Peyer's patch (tissue), 4 donors: ENCODE measurements around the gene SLC12A9.

Experiments used
- CTCF ChIP-seq, 6 experiments: fragments of 450-650 bp in 4 of 6; fragments of 200-600 bp in 2 of 6; sonication (generic) in 1 of 6; IDR thresholded peaks; one replicate each; pipeline ENCODE4 v1.5.1; 2017 to 2019; ENCODE audit warnings: antibody characterized with exemption in 6 of 6, mild to moderate bottlenecking in 3 of 6, moderate library complexity in 1 of 6
- POLR2A ChIP-seq, 2 donors: fragments of 450-650 bp; IDR thresholded peaks; one replicate each; pipeline ENCODE4 v1.5.1; 2017; ENCODE audit warnings: antibody characterized with exemption in 2 of 2, mild to moderate bottlenecking in 2 of 2, moderate library complexity in 2 of 2

- TF ChIP-seq CTCF (IDR thresholded peaks at IDR 0.05): no peak
- no peak for TF ChIP-seq POLR2A (IDR thresholded peaks at IDR 0.05)
Observed at GRCh38 chr7:100893910-100894721, 41.6 kb downstream of the SLC12A9 start.
